ENCODE results near the gene TNFRSF4.

Gene TNFRSF4

GRCh38 chr1:1167841-1168450 lies 46.0 kb downstream of the TNFRSF4 start:
- DNase-seq, result no peak

- DNase-seq, result no peak
Observed at GRCh38 chr1:1167398-1167821, 46.5 kb downstream of the TNFRSF4 start.

GRCh38 chr1:1166642-1167397 lies 47.1 kb downstream of the TNFRSF4 start:
- DNase-seq, result no peak

GRCh38 chr1:1165900-1166421 lies 48.0 kb downstream of the TNFRSF4 start:
- no peak for DNase-seq

GRCh38 chr1:1165485-1165884 lies 48.5 kb downstream of the TNFRSF4 start:
- DNase-seq, result no peak

- DNase-seq, result no peak
Observed at GRCh38 chr1:1164701-1165451, 49.1 kb downstream of the TNFRSF4 start.

- no peak for DNase-seq
Observed at GRCh38 chr1:1164361-1164700, 49.6 kb downstream of the TNFRSF4 start.

GRCh38 chr1:1163538-1164070 lies 50.3 kb downstream of the TNFRSF4 start:
- no peak for DNase-seq

- DNase-seq, result no peak
Observed at GRCh38 chr1:1162597-1163537, 51.1 kb downstream of the TNFRSF4 start.

- no peak for DNase-seq
Observed at GRCh38 chr1:1161683-1162079, 52.3 kb downstream of the TNFRSF4 start.
